Liver (tissue), 9 donors: ENCODE results near the gene SLCO4A1. TPM values are rescaled to one million over a fixed set of nuclear protein-coding genes. Genes with fewer than 3 reads are reported as not detected.

ENCODE experiments used
- DNase-seq: peaks from one replicate; pipeline ENCODE4 v3.0.0-alpha.2; 2017; ENCODE audit warnings: low spot score
- H3K27ac ChIP-seq, 2 donors: one replicate each; pipeline ENCODE4 v1.7.0; 2013; ENCODE audit warnings: inconsistent platforms in 2 of 2, low read length in 2 of 2, control low read depth in 1 of 2, low read depth in 1 of 2, mild to moderate bottlenecking in 1 of 2
- H3K27me3 ChIP-seq, 4 donors: one replicate each; pipeline versions ENCODE4 v1.6.1 to v1.7.0; 2013; ENCODE audit warnings: low read length in 3 of 4, inconsistent platforms in 1 of 4, mild to moderate bottlenecking in 1 of 4, moderate library complexity in 1 of 4; ENCODE audit not compliant: control insufficient read depth in 4 of 4, insufficient read depth in 4 of 4
- H3K36me3 ChIP-seq, 4 donors: one replicate each; pipeline versions ENCODE4 v1.6.1 to v1.7.0; 2013; ENCODE audit warnings: low read length in 3 of 4, mild to moderate bottlenecking in 3 of 4, low read depth in 1 of 4, moderate library complexity in 1 of 4; ENCODE audit not compliant: control insufficient read depth in 4 of 4, insufficient read depth in 3 of 4
- H3K4me1 ChIP-seq, 4 donors: one replicate each; pipeline versions ENCODE4 v1.6.1 to v1.7.0; 2013; ENCODE audit warnings: low read length in 3 of 4, mild to moderate bottlenecking in 3 of 4, moderate library complexity in 1 of 4; ENCODE audit not compliant: control insufficient read depth in 4 of 4, insufficient read depth in 4 of 4
- H3K4me3 ChIP-seq, 3 donors: one replicate each; pipeline versions ENCODE4 v1.6.1 to v1.7.0; 2013; ENCODE audit warnings: low read length in 3 of 3, control low read depth in 1 of 3, low read depth in 1 of 3, mild to moderate bottlenecking in 1 of 3
- H3K9ac ChIP-seq, 2 donors: one replicate each; pipeline ENCODE4 v1.7.0; 2013; ENCODE audit warnings: low read length in 2 of 2, mild to moderate bottlenecking in 2 of 2, moderate library complexity in 2 of 2, control low read depth in 1 of 2, low read depth in 1 of 2
- H3K9me3 ChIP-seq, 4 donors: one replicate each; pipeline versions ENCODE4 v1.6.1 to v1.7.0; 2013; ENCODE audit warnings: low read length in 3 of 4; ENCODE audit not compliant: control insufficient read depth in 4 of 4
- ATF3 ChIP-seq: IDR thresholded peaks from 2 replicates; pipeline ENCODE4 v1.6.1; 2016; ENCODE audit warnings: antibody characterized with exemption
- CTCF ChIP-seq: fragments of 150-350 bp; IDR thresholded peaks from 2 replicates; pipeline ENCODE4 v1.5.1; 2017; ENCODE audit warnings: improper control_type of control experiment, low read depth, low read length; ENCODE audit not compliant: missing input control
- FOXA1 ChIP-seq: IDR thresholded peaks from 2 replicates; pipeline ENCODE4 v1.6.1; 2016; ENCODE audit warnings: antibody characterized with exemption
- FOXA2 ChIP-seq: IDR thresholded peaks from 2 replicates; pipeline ENCODE4 v1.6.1; 2016; ENCODE audit warnings: antibody characterized with exemption
- GABPA ChIP-seq, 2 donors: IDR thresholded peaks in 1 of 2; conservative IDR thresholded peaks in 1 of 2; 2 replicates each; pipeline ENCODE4 v1.6.1; 2016; ENCODE audit warnings: antibody characterized with exemption in 2 of 2, mild to moderate bottlenecking in 1 of 2, moderate library complexity in 1 of 2
- JUND ChIP-seq, 2 donors: IDR thresholded peaks; 2 replicates each; pipeline ENCODE4 v1.6.1; 2016; ENCODE audit warnings: antibody characterized with exemption in 2 of 2
- MAX ChIP-seq: IDR thresholded peaks from 2 replicates; pipeline ENCODE4 v1.6.1; 2016; ENCODE audit warnings: antibody characterized with exemption
- RAD21 ChIP-seq, 2 donors: IDR thresholded peaks; 2 replicates each; pipeline ENCODE4 v1.6.1; 2016; ENCODE audit warnings: antibody characterized with exemption in 2 of 2, mild to moderate bottlenecking in 2 of 2
- REST ChIP-seq: IDR thresholded peaks from 2 replicates; pipeline ENCODE4 v1.6.1; 2016; ENCODE audit warnings: antibody characterized with exemption, mild to moderate bottlenecking
- SP1 ChIP-seq: IDR thresholded peaks from 2 replicates; pipeline ENCODE4 v1.6.1; 2018; ENCODE audit warnings: antibody characterized with exemption, mild to moderate bottlenecking
- TAF1 ChIP-seq: conservative IDR thresholded peaks from 2 replicates; pipeline ENCODE4 v1.6.1; 2016; ENCODE audit warnings: antibody characterized with exemption, mild to moderate bottlenecking
- YY1 ChIP-seq: IDR thresholded peaks from 2 replicates; pipeline ENCODE4 v1.6.1; 2016; ENCODE audit warnings: antibody characterized with exemption, mild to moderate bottlenecking
- ZBTB33 ChIP-seq: IDR thresholded peaks from 2 replicates; pipeline ENCODE4 v1.6.1; 2016; ENCODE audit warnings: antibody characterized with exemption
- WGBS: extraction: QIAGEN DNeasy Blood & Tissue Kit; methylation state at CpG from one replicate; pipeline ENCODE4 v1.1.7; 2013; 5-methylcytosine and 5-hydroxymethylcytosine counted together
- polyA plus RNA-seq, 2 donors: library from polyadenylated mRNA; stranded (reverse) in 1 of 2; unstranded in 1 of 2; fragments of 200-250 nt in 1 of 2; fragments of >200 nt in 1 of 2; fragmentation: Nextera tagmentation in 1 of 2; extraction: Ambion mirVana in 1 of 2; gene quantifications; one replicate each; pipeline versions ENCODE4 v1.2.1 to v1.2.3, GENCODE V29; 2013 to 2015
- total RNA-seq, 2 donors: library from RNA; depleted of rRNA; stranded (reverse); fragments of >200 nt; gene quantifications; one replicate each; pipeline ENCODE4 v1.2.3, GENCODE V29; 2014
- donor health status: healthy.
- donor health status: healthy.
- donor health status: healthy.
- donor health status: healthy.
- donor health status: healthy.

The SLCO4A1 gene
- total and polyA plus RNA-seq, 4 donors, result 1.3 to 4.3 (median 2.6) TPM

GRCh38 chr20:62638055-62638570 is 4.2 kb upstream of the SLCO4A1 start:
- no peak overlapping the region for H3K9ac ChIP-seq
- H3K27me3 ChIP-seq, result peaks cover 0 to 2% (median 0%) of the 10 kb centered on the region in 4 donors
- no peak overlapping the region for H3K27ac ChIP-seq
- TF ChIP-seq SP1 (no peak), YY1 (no peak), FOXA1 (no peak)
- peaks cover 4 to 17% (median 7%) of the 10 kb centered on the region in 4 donors for H3K4me1 ChIP-seq
- H3K36me3 ChIP-seq, result no peaks in the 10 kb centered on the region
- DNase-seq, result no peak
- 68% methylated on average over 12 of the region's 12 CpGs for WGBS
- no peak overlapping the region for H3K4me3 ChIP-seq
- H3K9me3 ChIP-seq, result no peaks in the 10 kb centered on the region

- TF ChIP-seq JUND (IDR thresholded peaks at IDR 0.05) (no peak), ZBTB33 (no peak), FOXA2 (no peak), FOXA1 (no peak), GABPA (IDR thresholded peaks at IDR 0.05 in 1 of 2, conservative IDR thresholded peaks at IDR 0.05 in 1 of 2) (no peak), TAF1 (no peak), REST (no peak), CTCF (no peak), ATF3 (no peak), RAD21 (IDR thresholded peaks at IDR 0.05) (no peak), MAX (no peak)
- H3K27me3 ChIP-seq, result peaks cover 0 to 2% (median 0%) of the 10 kb centered on the region in 4 donors
- no peak for DNase-seq
- H3K4me3 ChIP-seq, result no peak overlapping the region
- WGBS, result 85% methylated on average over 23 of the region's 23 CpGs
- H3K9me3 ChIP-seq, result no peaks in the 10 kb centered on the region
- no peaks in the 10 kb centered on the region for H3K36me3 ChIP-seq
- H3K9ac ChIP-seq, result no peak overlapping the region
- peaks cover 4 to 21% (median 9%) of the 10 kb centered on the region in 4 donors for H3K4me1 ChIP-seq
- H3K27ac ChIP-seq, result no peak overlapping the region
Observed at GRCh38 chr20:62638679-62639406, 3.5 kb upstream of the SLCO4A1 start.
